T-helper 1 cell treated with Interleukin-12 subunit alpha and Interleukin-12 subunit beta and Interleukin-4 antibody, amounts not matched to agents 30 ng/mL and 1 ng/mL, for 36 hours (primary cell): Measurements from ENCODE around the gene IGF1R. TPM values are rescaled to one million over a fixed set of nuclear protein-coding genes. Genes with fewer than 3 reads are reported as not detected.
"Not testable (repeated sequence)": the region's sequence is repeated elsewhere in the genome, so short reads cannot be mapped to it uniquely, and the experiment has no call there.

Source experiments
- intact Hi-C: fragments of 100-400 bp; cut with micrococcal nuclease; formaldehyde crosslinking; loops from one replicate; pipeline ENCODE4 v1.15.1; 2024
- total RNA-seq: library from RNA; stranded (reverse); gene quantifications from 2 replicates; pipeline ENCODE4 v1.2.3, GENCODE V29; 2022

The IGF1R gene
- 20.0 and 21.5 TPM in 2 replicates for total RNA-seq

DNA sequence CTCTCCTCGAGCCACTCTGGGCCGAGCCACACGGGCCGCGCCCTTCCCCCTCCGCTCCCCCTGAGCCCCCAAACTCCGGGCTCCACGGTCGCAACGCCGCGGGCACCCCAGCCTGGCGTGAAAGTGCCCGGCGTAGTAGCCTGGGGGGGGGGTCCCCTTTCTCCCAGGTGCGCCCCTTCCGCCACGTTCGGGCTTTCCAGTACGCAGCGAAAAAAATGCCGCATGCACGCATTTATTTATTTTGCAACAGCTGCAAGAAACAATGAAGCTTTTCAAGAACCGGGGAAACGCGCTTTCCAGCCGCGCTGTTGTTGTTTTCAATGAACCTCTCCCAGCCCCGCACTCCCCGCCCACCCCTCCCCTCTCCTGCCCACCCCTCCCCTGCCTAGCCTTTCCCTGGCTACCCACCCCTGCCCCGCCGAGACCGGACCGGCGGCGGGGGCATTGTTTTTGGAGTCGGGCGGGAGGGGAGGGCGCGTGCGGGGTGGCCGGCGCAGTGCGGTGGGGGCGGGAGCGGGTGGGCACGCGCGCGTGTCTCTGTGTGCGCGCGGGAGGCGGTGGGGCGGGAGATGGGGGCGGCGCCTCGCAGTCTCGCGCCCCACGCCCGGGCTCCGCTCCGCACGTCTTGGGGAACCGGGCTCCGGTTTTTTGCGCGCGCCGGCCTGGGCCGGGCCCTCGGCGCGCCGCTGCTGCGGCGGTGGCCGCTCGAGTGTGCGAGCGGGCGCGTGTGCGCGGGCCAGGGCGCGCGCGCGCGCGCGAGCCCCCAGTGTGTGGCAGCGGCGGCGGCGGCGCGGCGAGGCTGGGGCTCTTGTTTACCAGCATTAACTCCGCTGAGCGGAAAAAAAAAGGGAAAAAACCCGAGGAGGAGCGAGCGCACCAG lies at the start of gene IGF1R:
IGF1R (plus strand) TSS at position 766 of the 880 bp plus-strand sequence. CDS start 1,043 bp downstream, outside the sequence.
- intact Hi-C loops, result loop anchor here (1.0 to 5.0 kb wide), 7 partner anchors 48 to 603 kb away; partner anchors contain the start of gene LRRC28

DNA sequence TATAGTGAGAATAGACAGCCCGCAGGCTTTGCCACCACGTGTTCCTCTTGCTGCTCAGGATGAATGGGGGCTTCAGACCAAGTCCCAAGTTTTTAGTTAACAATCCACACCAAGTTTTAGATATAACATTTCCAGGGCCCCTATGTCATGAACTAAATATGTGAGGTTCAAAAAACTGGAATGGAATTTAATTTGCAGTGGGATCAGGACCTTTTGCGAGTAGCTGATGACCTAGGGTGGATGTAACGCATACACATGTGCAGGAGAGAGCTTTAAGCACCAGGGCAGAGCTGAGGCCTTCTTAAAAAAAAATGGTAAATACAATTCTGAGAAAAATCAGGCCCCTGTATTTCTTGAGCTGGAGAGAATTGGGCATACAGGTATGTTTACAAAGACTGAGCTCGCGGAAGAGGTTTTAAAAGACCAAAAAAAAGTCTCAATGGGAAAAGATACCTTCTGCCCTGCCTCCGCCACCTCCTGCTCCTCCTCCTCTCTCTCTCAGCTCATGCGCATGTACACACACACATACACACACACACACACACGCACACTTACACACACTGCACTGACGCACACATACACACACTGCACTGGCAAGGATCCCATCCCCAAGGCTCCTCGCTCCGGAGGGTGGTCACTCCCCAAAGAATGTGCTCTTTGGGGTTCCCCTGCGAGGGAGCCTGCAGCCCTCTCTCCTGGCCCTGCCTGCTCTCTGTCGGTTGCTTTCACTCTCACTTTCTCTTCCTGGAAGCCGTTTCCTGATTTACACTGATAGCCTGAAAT lies 48.2 kb upstream of the IGF1R start:
- intact Hi-C loops, result loop anchor here (1.0 kb wide), 1 partner anchor 47 kb away; no protein-coding TSS in a partner anchor

DNA sequence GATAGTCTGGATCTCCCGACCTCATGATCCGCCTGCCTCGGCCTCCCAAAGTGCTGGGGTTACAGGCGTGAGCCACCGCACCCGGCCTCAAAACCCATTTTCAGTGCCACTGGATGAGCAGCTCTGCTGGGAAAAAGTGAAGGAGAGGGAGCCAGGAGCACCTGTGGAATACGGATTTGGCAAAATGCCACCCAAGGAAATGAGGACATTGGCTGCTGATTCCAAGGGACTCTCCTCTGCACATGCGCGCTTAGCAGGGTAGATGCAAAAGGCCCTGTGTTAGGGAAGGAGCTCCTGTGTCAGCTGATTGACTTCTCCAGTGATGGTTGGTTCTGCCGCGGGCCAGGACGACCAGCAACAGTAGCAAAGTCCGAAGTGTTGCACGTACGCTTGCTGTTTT lies 43.4 kb upstream of the IGF1R start:
- intact Hi-C loops, result no loop called here

DNA sequence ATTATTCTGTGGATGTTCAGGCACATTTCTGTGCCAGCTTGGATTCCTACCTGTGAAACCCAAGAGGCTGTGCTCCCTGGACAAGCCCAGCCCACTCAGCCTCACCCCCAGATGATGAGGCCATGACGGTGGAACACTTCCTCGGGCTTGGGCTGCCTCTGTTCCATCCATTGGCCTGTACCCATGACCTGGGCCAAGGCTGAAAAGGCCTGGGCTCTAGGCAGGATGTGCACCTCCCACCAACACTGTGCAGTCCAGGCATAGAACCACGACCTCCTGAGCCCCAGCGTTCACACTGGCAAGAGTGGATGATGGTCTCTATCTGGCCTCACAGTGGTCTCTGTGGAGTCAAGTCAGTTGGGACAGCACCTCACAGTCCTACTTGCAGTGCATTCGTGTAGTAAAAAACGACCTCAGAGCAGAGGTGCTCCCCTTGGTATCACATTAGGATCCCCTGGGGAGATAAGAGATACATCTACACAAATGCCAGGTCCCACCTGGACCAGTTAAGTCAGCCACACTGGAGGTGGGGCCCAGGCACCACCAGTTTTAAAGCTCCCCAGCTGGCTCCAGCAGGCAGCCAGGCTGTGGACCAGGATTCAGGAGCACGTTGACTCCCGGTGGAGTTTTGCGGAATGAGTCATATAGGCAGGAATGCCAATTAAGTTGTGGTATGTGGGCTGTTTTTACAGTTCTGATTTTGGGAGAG lies 39.0 kb upstream of the IGF1R start:
- intact Hi-C loops, result no loop called here

DNA sequence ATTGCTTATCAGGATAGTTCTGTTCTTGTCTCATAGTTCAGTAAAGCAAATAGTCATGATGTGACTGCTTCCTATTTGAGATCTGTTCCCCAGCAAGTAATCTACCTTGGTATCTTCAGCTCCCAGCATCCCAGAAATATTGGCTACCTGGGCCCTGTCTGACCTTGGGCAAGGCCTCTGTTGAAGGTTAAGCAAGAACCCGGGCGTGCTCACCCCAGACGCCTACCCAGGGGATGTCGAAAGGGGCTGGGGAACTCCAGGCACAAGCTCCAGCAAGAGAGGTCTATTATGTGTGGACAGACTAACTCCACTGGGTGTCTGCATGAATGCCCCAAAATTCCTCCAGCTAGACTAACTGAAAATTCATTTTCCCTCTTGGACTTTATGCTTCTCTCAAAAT lies 37.3 kb upstream of the IGF1R start:
- intact Hi-C loops, result no loop called here

DNA sequence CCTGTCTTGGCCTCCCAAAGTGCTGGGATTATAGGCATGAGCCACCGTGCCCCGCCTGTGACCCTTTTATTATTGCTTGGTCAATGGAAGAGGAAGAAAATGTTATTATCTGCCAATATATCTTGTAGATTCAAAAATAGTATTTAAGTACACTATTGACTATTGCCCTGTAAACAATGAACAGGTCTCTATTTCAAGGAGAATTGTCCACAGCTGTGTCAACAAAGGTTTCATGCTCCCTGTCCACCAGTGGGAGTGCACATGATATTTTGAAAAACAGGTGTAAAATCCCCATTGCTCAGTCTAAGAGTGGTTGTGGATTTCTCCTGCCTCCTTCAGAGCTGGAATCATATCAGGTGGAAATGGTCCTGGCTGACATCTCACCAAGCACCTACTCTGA lies 36.5 kb upstream of the IGF1R start:
- intact Hi-C loops, result no loop called here

DNA sequence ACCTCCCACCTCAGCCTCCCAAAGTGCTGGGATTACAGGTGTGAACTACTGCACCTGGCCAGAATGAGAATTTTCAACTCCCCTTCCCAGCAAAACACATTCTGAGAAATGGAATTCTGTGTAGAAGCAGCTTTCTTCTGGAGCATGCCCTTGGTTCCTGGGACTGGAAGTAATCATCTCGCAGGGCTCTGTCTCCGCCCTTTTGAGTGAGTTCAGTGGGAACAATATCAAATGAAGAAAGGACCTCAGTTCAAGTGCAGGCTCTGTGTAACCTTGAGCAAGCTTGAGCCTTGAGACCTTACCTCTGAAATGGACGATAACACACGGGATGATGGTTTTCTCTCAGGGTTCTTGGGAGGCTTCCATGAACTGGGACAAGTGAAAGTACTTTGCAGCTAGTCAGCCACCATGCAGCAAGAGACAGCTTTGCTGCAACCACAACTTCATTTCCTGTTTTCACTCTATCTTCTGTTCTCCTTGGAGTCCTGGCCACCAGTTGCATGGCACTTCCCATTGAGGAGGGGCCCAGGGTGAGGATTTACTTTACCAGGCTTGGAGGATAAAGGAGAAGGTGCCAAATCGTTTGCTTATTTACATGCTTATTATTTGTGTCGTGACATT lies 35.7 kb upstream of the IGF1R start:
- intact Hi-C loops, result no loop called here

DNA sequence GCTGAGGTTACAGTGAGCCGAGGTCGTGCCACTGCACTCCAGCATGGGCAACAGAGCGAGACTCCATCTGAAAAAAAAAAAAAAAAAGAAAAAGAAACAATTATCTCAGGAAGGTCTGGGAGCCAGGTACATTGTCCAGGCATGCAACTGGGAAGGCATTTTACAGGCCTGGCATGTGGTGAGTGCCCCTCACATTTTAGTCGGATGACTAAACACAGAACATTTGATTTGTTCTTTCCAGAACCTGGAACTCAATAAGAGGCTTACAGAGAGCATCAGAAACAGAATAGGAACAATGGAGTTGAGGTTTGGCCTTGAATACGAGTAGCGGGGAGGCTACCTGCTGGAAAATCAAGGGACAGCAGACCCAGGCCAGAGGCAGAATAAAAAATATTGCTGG lies 33.7 kb upstream of the IGF1R start:
- intact Hi-C loops, result no loop called here

DNA sequence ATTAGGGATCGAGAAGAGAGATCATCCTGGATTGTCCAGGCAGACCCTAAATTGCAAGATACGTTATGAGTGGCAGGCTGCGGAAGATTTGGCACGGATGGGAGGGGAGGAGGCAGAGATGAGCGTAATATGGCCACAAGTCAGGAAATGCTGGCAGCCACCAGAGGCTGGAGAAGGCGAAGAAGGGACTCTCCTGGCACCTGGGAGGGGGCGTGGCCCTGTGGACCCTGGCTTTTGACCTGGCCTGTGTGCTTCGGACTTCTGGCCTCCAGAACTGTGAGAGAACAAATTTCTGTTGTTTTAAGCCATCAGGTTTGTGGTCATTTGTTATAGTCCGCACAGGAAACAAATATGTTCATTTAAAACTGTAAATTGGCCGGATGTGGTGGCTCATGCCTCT lies 31.9 kb upstream of the IGF1R start:
- intact Hi-C loops, result no loop called here

DNA sequence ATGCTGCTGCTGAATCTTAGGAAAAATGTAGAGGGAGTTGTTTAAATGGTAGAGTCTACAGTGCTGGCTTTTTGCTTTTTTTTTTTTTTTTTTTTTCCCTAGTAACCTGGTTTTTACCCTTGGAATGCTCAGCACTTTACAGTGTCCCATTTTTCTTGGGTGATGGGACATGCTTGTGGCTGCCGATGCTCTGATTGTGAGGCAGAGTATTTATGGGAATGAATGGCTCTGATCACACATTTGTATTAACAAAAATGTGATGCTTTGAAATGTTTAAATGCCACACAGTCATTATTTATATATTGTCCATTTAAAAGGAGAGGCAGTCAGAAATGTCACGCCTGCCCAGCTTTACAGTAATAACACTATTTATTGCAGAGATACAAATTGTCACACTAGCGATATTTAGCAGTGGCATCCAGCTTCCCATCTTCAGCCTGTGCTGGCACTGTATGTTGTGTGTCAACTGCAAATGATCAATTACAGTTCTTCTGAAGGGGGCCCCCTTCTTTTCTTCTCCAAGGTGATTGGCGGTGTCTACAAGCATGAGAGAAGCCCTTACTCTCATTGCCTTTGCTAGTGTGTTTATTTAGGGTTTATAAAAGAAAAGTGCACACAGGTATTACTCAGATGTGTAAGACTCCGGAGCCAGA lies 30.9 kb upstream of the IGF1R start:
- intact Hi-C loops, result no loop called here

DNA sequence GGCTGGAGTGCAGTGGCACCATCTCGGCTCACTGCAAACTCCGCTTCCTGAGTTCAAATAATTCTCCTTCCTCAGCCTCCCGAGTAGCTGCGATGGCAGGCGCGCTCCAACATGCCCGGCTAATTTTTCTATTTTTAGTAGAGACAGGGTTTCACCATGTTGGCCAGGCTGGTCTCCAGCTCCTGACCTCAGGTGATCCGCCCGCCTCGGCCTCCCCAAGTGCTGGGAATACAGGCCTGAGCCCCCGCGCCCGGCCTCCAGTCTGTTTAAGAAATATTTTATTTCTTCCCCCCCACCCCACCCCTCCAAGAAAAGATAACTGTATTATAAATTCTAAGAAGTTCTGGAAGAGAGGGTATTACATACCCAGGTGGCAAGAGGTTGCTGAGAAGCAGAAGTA lies 29.8 kb upstream of the IGF1R start:
- intact Hi-C loops, result not testable (repeated sequence)

DNA sequence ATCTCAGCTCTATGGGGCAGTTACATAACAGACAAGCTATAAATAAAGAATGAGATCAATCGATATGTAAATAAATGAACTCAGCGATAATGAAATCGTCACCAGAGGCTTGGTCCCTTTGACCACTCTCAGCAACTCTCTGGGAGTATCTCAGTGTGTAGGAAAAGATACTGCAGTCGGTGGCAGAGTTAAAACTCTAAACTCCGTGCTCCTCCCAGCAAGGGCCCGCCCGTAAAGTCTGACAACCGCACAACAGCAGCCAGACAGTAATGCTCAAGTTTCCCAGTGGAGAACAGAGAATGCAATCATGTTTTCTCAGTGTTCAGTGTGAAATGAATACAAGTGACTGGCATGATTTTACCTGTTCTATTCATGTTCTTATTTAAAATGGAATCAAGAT lies 28.3 kb upstream of the IGF1R start:
- intact Hi-C loops, result no loop called here

DNA sequence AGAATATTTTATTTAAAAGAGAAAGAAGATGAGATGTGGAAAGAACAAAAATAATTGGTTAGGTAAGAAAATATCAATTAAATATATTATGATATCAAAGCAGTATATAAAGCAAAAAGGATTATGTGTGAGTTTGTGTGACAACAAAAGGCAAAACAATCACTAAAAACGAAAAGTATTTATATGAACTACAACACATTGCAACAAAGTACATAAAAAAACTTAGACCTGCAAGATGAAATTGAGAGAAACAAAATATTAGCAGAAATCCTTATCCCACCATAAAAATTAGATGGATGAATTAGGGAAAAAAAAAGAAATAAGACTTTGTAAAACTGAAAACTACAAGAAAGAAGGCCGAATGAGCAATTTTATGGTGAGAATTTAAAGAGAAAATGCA lies 27.3 kb upstream of the IGF1R start:
- intact Hi-C loops, result no loop called here

DNA sequence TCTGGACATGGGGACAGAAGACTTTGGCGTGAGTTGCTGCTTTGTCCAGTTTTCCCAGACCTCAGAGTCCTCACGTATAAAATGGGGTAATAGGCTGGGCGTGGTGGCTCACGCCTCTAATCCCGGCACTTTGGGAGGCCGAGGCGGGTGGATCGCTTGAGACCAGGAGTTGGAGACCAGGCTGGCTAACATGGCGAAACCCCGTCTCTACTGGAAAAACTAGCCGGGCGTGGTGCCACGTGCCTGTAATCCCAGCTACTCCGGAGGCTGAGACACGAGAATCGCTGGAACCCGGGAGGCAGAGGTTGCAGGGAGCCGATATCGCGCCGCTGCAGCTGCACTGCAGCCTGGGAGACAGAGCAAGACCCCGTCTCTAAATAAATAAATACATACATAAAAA lies 22.7 kb upstream of the IGF1R start:
- intact Hi-C loops, result no loop called here

DNA sequence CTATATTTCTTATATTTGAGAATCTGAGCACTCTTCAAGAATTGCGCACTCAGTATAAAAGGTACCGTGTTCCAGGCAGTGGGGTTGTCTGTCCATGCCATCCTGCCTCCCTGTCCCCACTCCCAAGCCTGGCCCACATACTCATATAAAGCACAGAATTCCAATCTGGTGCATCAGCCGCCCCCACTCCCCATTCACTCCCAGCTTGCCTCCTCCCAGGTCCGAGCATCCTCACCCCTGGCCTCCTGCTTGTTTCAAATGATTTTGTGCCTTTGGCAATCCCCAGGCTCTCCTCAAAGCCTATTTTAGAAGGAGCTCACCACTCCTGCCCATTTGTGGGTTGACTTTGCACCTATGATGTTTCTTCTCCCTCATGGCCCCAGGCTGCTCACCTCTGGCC lies 22.2 kb upstream of the IGF1R start:
- intact Hi-C loops, result no loop called here

DNA sequence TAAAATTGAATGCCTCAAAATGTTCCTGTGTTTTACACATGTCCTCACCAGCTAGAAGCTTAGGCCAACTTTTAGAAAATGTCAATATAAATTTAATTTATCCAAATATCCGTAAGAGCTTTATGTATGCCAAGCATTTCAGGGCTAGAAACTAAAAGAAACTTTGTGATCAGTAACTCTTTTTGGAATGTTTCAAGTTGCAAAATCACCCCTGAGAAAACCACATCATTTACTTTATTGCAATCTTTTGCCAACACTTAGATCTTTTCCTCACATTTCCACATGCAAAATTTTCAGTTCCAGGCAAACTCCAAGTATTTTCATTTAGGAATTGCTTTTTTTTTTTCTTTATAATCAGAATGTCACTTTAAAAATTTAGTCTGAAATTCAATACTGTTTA lies 20.1 kb upstream of the IGF1R start:
- intact Hi-C loops, result no loop called here

DNA sequence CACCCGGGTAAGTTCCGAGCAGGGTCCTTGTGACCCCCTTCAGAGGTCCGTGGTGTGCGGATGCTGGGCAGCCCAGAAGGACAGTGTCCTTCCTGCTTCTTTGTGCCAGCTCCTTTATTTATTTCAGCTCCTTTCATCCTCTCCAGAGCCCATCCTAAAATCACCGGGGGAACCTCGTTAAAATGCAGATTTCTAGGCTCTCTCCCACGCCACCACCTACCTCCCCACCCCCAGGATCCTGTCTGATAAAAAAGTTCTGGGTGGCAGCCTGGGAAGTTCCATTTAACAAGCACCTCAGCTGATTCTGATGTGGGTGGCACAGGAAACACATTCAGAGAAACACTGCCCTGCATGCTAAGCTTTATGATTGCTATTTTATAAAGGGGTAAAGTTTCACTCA lies 12.5 kb upstream of the IGF1R start:
- intact Hi-C loops, result no loop called here

DNA sequence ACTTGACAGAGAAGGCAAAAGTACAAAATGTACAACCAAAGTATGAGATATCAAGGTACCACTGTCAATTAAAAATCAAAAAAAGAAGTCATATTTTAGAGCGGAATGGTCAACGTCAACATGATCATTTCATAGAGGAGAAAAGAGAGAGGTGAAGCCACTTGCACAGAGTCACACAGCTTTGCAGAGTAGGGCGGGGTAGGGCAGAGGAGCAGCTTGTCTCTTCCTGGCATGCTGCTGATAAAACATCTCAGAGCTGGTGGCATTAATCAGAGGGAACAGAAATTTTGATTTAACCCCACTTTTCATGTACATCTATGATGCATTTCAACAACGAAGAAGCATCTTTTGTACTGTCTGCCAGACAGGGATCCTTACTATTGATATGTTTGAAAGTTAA lies 5.2 kb upstream of the IGF1R start:
- intact Hi-C loops, result no loop called here

DNA sequence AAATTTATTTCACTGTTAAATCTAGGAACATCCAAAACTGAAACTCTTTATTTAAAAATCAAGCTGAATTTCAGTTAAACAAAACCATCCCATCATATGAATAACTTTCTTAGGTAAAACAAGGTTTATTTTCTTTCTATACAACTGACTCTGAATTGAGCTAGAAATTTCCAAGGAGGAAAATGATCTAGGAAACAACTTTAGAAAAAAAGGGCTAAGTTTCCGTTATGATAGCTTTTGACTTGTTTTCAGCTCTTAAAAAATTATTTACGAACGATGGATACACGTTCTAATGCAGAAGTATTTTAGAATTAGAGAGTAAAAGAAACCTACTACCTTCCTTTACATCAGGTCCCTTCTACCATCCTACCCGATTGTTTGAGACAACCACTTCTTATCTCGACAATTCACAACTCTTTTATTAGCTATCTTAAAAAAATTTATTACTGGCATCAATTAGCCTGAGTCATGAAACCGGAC lies 1.8 kb upstream of the IGF1R start:
- intact Hi-C loops, result loop anchor here (1.0 to 5.0 kb wide), 4 partner anchors 46 to 132 kb away; no protein-coding TSS in a partner anchor

DNA sequence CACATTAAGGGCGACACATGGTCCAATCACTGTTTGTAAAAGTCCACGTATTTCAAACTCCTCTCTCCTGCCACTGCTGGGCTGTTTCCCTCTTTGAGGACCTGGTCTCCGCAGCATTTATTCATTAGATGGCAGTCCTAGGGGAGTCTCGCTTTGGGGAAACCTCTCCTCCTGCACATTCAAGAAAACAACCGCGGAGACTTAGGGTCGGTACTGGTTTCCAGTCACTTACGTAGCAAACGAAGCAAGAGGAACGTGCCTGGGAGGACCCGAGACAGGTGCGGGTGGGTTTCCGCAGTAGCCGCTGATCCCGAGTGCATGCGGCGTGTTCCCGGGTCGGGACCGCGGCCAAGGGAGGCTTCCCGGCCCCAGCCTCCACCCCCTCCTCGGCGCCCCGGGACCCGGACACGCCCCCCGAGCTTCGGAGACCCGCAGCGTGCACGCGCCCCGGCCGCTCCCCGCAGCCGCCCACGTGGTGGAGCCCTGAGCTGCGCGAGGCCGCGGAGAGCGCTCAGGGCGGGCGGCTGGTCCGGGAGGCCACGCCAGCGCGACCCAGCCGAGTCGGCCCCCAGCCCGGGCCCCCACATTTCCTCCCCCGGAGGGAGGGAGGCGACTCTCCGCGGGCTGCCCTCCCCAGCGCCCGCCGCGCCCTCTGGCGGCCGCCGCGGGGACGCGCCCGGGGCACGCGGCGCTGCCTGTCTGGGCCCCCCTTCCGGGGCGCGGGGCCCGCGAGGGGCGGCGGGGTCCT lies 1.1 kb upstream of the IGF1R start:
- intact Hi-C loops, result loop anchor here (1.0 to 5.0 kb wide), 4 partner anchors 47 to 132 kb away; no protein-coding TSS in a partner anchor
